Measurements from ENCODE around the gene MGAT3.

MGAT3 gene

GRCh38 chr22:39429186-39429585, 27.6 kb upstream of the MGAT3 start:
- no peak for DNase-seq

GRCh38 chr22:39429916-39430575, 26.8 kb upstream of the MGAT3 start:
- no peak for DNase-seq

GRCh38 chr22:39430576-39431150, 26.1 kb upstream of the MGAT3 start:
- DNase-seq: no peak

DNA sequence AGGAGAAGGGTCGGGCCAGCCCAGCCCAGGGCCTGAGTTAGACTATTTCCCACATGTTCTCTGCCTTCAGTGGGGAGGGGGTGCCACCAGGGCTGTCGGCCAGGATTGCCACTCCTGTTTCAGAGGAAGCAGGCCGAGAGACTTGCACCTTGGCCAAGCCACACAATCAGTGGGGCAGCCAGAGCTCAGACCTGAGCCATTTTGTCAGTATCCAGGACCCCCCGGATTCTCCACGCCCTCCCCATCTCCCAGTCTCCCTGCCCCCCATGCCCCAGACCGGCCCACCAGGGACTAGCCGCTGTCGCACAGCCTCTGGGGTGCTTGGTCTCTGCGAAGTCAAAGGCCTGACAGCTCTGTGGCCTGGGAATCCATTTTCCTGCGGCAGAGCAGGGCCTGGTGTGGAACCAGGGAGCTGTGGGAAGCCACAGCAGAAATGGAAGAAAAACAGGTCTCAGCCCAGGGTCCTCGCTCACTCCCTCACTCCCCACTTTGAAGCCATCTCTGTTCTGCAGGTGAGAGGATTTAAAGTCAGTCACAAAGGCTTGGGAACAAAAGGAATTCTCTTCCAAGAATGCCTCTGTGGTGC, 25.5 kb upstream of the MGAT3 start:
- DNase-seq: no peak

DNA sequence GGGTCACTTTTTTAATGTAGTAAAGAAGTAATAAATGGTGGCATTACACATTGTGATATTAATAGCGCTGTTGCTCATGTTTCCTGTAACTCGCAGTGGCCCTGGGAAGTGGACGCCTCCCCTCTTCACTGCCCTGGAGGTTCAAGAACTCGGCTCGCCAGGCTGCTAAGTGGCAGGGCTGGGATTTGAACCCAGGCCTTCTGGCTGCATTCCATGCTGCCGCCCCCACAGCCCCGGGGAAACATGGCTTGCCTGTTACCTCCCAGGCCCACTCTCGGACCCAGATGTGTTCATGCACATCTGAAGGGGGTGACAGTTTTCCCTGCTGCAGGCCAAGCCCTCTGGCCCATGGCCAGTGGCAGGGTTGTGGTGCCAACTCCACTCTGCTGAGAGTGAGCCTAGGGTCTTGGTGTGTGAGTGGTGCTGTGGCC, 25.0 kb upstream of the MGAT3 start:
- DNase-seq: no peak

GRCh38 chr22:39432361-39432811, 24.4 kb upstream of the MGAT3 start:
- DNase-seq: no peak

GRCh38 chr22:39433476-39434242, 23.2 kb upstream of the MGAT3 start:
- DNase-seq: no peak

GRCh38 chr22:39434243-39434653, 22.6 kb upstream of the MGAT3 start:
- DNase-seq: no peak

DNA sequence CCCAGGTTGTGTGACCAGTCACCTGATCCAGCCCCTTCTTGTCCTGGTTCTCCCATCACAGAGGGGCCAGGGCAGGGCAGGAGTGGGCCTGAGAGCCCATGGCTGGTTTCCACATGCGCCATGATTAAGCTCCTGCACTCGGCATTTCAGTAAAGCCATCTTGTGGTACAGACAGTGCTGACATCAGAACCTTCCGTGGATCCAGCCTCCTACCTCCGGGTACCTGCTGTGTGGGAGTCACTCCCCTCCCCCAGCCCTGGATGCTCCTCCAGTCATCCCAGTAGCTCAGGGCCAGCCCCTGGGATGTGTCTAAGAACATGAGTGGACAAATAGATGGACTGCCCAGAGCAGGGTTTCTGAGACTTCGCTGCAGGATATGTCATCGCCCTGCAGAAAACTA, 22.1 kb upstream of the MGAT3 start:
- DNase-seq: no peak

GRCh38 chr22:39435616-39436015, 21.2 kb upstream of the MGAT3 start:
- no peak for DNase-seq

DNA sequence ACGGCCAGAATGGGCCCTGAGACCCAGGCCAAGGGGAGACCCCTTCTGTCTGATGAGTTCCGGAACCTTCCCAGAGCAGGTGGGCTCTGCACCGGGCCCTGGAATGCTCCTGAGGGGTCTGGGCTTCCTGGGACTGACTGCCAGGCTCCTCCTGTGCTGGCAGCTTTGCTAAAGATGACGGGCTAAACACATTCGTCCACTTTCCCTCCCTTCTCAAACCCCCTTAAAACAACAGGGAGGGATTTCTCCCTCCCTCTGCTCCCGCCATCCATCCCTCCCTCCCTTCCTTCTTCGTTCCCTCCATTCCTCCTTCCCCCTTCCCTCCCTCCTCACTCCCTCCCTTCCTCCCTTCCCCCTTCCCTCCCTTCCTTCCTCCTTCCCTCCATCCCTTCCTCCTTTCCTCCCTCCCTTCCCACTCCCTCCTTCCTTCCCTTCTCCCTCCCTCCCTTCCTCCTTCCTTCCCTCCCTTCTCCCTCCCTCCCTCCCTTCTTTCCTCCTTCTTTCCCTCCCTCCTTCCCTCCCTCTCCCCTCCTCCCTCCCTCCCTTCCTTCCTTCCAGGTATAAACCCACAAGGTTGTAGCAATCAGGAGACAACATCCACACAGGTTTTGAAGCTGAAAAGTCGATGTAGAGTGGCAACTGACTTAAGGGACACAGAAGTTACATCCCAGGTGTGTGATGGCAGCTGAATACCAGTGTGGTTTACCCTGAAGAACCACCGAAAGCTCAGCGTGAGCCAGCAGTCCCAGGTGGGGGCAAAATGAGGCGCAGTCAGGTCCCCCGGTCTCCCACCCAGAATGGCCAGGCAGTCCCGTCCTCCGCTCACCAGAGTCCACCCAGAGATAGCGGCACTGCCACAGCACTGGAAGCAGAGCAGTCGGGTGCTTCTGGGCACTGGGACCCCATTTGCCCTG, 18.8 kb upstream of the MGAT3 start:
- no peak for DNase-seq

GRCh38 chr22:39439170-39439569, 17.6 kb upstream of the MGAT3 start:
- no peak for DNase-seq

GRCh38 chr22:39443398-39443797, 13.4 kb upstream of the MGAT3 start:
- DNase-seq: no peak

GRCh38 chr22:39444247-39444800, 12.5 kb upstream of the MGAT3 start:
- DNase-seq: no peak

DNA sequence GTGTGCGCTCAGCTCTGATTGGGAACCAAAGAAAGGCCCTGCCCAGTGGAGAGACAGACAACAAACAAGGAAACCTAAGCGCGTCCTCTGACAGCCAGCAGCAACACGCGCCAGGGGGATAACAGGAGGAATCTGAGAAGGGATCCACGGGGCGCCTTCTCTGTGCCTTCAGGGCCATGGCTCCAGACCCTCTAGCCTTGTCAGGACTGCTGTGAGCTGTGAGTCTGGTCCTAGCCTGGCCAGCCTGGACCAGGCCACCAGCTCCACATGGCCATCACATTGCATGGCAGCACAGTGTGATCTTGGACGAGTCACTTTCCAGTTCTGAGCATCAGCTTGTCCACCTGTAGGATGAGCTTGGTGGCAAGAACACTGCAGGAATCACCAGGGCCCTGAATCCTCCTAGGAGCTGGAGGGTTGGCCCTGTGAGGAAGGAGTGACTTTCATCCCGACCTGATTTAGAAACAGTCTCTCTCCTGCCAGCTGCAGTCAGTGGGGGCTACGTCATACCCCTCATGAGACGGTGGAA, 11.8 kb upstream of the MGAT3 start:
- DNase-seq: no peak

- DNase-seq: no peak
Measured at GRCh38 chr22:39445678-39446077, 11.1 kb upstream of the MGAT3 start.

GRCh38 chr22:39446239-39446721, 10.5 kb upstream of the MGAT3 start:
- no peak for DNase-seq

- no peak for DNase-seq
Measured at GRCh38 chr22:39448205-39449054, 8.4 kb upstream of the MGAT3 start.

DNA sequence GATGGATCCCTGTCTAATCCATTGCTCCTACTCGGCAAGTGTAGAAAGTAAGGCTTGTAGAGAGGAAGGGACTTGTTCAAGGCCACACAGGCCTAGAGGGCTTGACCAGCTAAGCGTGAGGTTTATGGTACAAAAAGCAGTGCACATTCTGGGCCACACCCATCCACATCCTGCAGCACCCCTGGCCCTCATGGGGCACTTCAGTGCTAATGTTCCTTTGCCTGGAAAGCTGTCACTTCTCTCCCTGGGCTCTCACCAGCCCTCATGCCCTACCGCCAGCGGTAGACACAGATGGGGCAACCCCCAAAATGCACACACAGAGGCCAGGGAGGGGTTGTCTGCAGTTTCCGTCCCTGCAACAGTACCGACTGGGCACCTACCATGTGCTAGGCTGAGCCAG, 7.1 kb upstream of the MGAT3 start:
- no peak for DNase-seq

GRCh38 chr22:39450258-39450955, 6.4 kb upstream of the MGAT3 start:
- no peak for DNase-seq
